CD1c-positive myeloid dendritic cell (primary cell): Measurements from ENCODE around the gene SLF2.
"Not testable (repeated sequence)": the region's sequence is repeated elsewhere in the genome, so short reads cannot be mapped to it uniquely, and the experiment has no call there.

Source experiments
- DNase-seq: peaks from one replicate; pipeline ENCODE4 v3.0.0-alpha.2; 2016; ENCODE audit errors: extremely low spot score

SLF2 gene

GRCh38 chr10:100879741-100880360 is 32.9 kb upstream of the SLF2 start:
- no peak for DNase-seq

- DNase-seq, result no peak
Observed at GRCh38 chr10:100881556-100882213, 31.1 kb upstream of the SLF2 start.

- DNase-seq, result no peak
Observed at GRCh38 chr10:100882252-100882651, 30.5 kb upstream of the SLF2 start.

GRCh38 chr10:100882671-100883311 is 30.0 kb upstream of the SLF2 start:
- DNase-seq, result no peak

GRCh38 chr10:100883312-100883821 is 29.4 kb upstream of the SLF2 start:
- no peak for DNase-seq

GRCh38 chr10:100885611-100886010 is 27.2 kb upstream of the SLF2 start:
- not testable (repeated sequence) for DNase-seq

- no peak for DNase-seq
Observed at GRCh38 chr10:100886091-100886490, 26.7 kb upstream of the SLF2 start.

- no peak for DNase-seq
Observed at GRCh38 chr10:100886521-100886920, 26.2 kb upstream of the SLF2 start.

- DNase-seq, result no peak
Observed at GRCh38 chr10:100886963-100887362, 25.8 kb upstream of the SLF2 start.

GRCh38 chr10:100887761-100888296 is 24.9 kb upstream of the SLF2 start:
- no peak for DNase-seq

GRCh38 chr10:100888957-100889356 is 23.8 kb upstream of the SLF2 start:
- DNase-seq, result peak; percentile 10

- DNase-seq, result no peak
Observed at GRCh38 chr10:100889546-100889945, 23.2 kb upstream of the SLF2 start.

- no peak for DNase-seq
Observed at GRCh38 chr10:100890141-100890672, 22.6 kb upstream of the SLF2 start.

GRCh38 chr10:100890673-100891317 is 22.0 kb upstream of the SLF2 start:
- no peak for DNase-seq

- no peak for DNase-seq
Observed at GRCh38 chr10:100894033-100894432, 18.7 kb upstream of the SLF2 start.

GRCh38 chr10:100894589-100895294 is 18.0 kb upstream of the SLF2 start:
- peak; percentile 17 for DNase-seq

- DNase-seq, result no peak
Observed at GRCh38 chr10:100895346-100895745, 17.4 kb upstream of the SLF2 start.

- no peak for DNase-seq
Observed at GRCh38 chr10:100895896-100896295, 16.9 kb upstream of the SLF2 start.

- DNase-seq, result no peak
Observed at GRCh38 chr10:100896876-100897461, 15.8 kb upstream of the SLF2 start.

GRCh38 chr10:100897976-100898375 is 14.8 kb upstream of the SLF2 start:
- DNase-seq, result no peak

- DNase-seq, result no peak
Observed at GRCh38 chr10:100899171-100899570, 13.6 kb upstream of the SLF2 start.
